SHP77 (cell line): Measurements from ENCODE around the gene RBM4.

Source experiments
- DNase-seq, 2 experiments: peaks; one replicate each; lab custom pipeline; 2025; lab: John Stamatoyannopoulos, UW

RBM4 gene

DNA sequence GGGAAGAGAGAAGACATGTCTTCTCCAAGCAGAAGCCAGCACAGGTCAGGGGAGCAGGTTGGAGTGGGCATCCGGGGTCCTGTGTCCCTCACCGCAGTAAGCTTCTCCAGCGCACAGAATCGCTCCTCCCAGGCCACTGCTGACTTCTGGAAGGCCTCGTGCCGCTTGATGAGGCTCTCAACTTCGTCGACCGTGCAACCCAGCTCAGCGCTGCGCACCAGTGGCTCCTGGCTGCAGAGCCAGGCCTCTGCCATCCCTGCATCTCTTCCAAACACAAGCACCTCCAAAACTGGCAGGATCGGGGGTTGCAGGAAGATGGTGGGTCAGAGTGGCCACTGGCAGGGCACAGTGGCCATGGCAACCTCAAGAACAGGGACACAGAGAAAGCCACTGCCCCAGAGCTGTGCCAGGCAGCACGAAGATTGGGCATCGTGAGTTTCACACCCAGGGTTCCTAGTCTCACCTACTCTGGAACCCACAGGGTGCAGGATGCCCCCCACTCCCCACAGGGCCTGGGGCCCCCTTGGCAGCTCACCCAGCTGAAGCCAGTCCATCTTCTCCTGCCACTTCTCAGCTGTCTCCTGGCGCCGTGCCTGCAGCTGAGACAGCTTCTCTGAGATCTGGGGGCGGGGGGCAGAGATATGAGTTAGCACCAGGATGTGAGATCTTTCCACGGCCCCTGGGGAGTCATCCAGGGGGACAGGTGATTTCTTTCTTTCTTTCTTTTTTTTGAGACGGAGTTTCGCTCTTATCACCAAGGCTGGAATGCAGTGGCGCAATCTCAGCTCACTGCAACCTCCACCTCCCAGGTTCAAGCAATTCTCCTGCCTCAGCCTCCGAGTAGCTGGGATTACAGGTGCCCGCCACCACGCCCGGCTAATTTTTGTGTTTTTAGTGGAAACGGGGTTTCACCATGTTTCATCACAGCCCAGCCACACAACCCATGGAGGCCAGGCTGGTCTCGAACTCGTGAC lies 50.3 kb downstream of the RBM4 start:
- no peak for DNase-seq

DNA sequence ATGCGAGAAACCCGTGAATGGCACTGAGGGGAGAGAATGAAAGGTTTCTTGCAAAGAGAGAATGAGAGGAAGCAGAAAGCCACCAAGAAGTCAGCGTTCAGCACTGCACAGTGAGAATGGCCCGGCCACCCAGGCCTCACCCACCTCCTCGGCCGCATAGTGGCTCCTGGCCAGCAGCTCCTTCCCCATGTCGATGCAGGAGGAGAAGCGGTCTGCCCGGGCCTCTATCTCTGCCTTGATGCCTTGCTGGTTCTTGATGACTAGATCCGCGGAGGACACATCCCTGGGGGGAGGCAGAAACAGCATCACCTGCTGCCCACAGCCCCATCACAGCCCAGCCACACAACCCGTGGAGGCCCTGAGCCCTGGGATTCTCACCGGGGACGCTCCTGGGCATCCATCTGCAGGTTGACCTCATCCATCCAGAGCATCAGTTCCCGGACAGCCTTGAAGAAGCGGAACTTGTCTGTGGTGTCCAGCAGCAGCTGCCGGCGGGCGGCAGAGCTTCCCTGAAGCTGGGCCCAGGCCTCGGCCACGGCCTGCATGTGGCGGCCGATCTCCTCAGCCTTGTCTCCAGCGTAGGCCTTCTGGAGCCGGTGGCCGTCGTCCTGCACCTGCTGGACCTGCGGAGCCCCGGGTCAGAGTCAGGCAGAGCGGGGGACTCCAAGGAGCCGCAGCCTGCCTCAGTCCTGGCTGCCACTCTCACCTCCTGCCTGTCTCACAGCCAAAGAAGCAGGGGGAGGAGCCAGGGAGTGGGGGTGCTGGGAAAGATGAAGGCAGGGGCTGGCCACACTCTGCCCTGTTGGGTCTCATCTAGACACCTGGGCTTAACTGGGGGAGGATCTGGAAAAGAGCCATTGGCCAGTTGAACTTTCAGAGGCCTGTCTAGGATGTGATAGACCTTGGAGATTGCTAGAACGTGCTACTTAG lies 51.4 kb downstream of the RBM4 start:
- DNase-seq: no peak

DNA sequence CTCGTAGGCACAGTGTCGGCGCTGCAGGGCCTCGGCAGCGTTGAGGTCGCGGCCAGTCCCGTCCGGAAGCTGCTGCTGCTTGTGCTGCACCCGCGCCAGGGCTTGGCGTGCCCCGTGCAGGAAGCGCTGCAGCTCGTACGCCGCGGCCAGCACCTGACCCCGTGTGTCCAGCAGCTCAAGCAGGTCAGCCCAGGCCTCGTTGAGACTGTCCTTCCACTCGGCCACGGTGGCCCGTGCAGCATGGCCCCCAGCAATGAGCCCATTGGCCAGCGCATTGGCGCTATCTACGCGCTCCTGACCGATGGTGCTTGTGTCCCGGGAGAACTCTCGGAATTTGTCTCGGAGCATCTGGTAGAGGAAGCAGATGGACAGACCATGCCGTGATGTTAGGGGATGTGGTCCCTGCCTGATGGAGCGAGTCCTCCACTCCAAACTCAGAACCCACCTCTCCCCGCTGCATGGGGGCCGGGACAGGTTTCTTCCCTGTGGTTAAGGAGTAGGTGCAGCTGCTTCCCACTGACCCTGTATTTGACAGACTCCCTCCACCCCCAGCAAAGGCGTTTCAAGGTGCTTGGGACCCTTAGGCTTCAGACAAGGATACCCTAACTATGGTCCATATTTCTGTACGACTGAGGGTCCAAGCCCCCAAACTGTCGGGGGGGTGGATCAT lies 52.9 kb downstream of the RBM4 start:
- DNase-seq: no peak

DNA sequence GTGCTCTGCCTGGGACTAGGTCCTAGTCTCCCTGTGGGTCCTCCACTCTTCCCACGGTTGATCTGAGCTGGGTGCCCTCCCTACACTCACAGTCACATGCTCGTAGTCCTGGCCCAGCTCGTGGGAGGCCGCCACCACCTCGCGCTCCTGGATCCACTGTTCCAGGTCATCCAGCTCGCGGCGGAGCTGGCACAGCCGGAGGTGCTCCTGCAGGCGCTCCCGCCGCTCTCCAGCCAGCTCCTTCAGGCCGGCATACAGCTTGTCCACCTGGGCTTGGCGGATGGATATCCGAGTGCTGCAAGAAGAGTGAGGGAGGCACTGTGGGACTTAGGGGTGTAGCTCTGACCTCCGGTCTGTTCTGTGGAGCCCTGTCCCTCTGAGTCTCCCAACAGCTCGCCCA lies 53.9 kb downstream of the RBM4 start:
- no peak for DNase-seq

DNA sequence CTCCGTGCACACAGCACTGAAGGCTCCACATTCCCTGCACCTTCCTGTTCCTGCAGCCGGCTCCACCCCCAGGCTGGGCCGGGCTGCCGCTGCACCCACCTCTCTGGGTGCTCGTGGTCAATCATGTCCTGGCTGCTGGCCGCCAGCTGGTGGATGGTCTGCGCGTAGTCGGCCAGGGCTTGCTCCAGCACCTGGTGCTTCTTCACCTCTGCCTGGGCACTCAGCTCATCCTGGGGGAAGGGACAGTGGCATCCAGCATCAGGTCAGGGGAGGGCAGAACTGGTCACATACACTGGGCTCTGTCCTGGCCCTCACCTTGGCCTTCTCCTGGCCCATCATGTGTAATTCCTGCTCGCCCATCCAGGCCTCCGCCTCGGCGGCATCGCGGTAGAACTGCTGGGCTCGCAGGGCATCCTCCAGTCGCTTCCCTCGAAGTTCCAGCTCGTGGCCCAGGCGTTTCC lies 54.4 kb downstream of the RBM4 start:
- DNase-seq: no peak

DNA sequence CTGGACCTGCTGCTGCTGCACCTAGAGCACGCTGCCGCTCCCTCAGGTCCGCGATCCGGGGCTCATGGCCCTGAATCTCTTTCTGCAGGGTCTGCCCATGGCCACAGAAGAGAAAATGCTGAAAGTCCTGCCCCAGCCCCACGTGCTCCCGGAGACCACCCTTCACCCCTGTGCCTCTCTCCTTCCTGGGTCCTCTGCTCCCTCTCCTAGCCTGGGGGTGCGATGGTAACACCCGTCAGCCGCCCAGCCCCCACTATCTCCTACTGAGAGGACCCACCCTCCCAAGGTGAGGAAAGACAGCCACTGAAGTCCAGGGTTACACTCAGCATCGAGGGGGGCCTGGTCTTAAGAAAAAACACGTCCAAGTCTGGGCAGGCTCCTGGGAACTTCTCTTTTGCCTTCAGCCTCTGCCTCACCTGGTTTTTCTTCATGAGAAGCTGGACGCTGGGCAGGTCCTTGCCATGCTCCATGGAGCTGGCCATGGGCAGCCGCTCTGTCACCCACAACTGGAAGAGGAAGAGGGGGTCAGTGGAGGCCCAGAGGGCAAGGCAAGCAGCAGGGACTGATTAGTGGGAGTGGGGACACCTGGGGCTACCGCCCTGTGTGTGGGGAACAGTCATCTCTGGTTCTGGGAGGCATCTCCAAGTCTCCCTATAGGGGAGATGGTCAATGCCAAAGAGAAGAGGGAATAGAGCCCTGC lies 55.0 kb downstream of the RBM4 start:
- no peak for DNase-seq

DNA sequence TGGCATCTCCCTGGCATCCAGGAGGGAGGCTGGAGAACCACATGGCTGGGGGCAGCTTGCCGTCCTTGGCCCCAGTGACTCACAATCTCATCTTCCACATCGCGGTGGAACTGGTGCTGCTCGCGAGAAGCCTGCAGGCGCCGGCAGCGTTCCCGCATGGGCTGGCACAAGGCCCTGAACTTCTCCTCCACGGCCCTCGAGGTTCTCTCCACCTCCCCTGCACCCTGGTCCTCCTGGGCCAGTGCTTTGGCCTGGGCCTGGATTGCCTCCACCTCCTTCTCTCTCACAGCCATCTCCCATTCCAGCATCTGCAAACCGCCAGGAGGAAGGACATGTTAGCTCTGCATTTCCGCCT lies 55.5 kb downstream of the RBM4 start:
- no peak for DNase-seq

DNA sequence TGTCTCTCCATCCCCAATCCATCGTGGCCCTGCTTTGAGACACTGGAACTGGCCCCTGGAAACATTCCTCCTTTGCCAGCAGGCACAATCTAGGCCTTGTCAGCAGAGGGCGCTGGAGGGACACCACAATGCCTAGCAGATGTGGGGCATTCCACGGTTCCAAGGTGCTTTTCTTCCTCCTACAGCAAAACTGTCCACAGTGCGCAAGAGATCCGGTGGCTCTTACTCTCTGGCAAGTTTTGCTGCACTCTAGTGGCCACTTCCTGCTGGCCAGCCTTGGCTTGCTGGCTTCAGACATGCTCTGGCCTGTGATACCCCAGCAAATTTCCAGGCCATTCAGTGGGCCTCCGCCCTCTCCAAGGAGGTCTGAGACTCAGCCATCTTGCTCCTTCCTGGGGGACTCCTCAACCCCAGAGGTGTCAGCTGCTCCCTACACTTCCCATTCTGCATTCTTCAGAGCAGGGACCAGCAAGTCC lies 56.3 kb downstream of the RBM4 start:
- peak; percentile 97 for DNase-seq
